Pancreas (tissue), 10 donors: ENCODE results near the gene SNX18. TPM values are rescaled to one million over a fixed set of nuclear protein-coding genes. Genes with fewer than 3 reads are reported as not detected.

Experiments used
- ATAC-seq, 4 donors: fragments of 200-7000 bp; cut with Tn5 transposase; one replicate each; pipeline versions ENCODE4 v1.8.0 to v1.9.1; 2020; ENCODE audit warnings: mild to moderate bottlenecking in 4 of 4, moderate library complexity in 4 of 4
- DNase-seq, 6 donors: peaks; one replicate each; pipeline ENCODE4 v3.0.0-alpha.2; 2020
- FAIRE-seq: peaks from 2 replicates; lab custom pipeline; 2012; peaks lifted over from hg19 to GRCh38; lab: Jason Lieb, UNC
- H3K27ac ChIP-seq, 4 donors: fragments of 200-600 bp; sonication (generic); 1 replicate in 3 of 4; 2 replicates in 1 of 4; pipeline versions ENCODE4 v1.5.0 to v1.8.0; 2020
- H3K27me3 ChIP-seq, 4 donors: fragments of 200-600 bp; one replicate each; pipeline ENCODE4 v1.8.0; 2021
- H3K36me3 ChIP-seq, 3 donors: fragments of 200-600 bp; sonication (generic) in 1 of 3; one replicate each; pipeline versions ENCODE4 v1.5.0 to v1.8.0; 2020 to 2021
- H3K4me1 ChIP-seq, 3 donors: fragments of 200-600 bp; one replicate each; pipeline ENCODE4 v1.8.0; 2021
- H3K4me3 ChIP-seq, 4 donors: fragments of 200-600 bp; sonication (generic) in 2 of 4; one replicate each; pipeline versions ENCODE4 v1.5.0 to v1.8.0; 2020 to 2021
- H3K9me3 ChIP-seq, 4 donors: fragments of 200-600 bp; one replicate each; pipeline ENCODE4 v1.8.0; 2021
- WGBS, 2 donors: extraction: QIAGEN DNeasy Blood & Tissue Kit; methylation state at CpG; one replicate each; pipeline ENCODE4 v1.1.7; 2013; 5-methylcytosine and 5-hydroxymethylcytosine counted together
- intact Hi-C, 3 donors: fragments of 100-400 bp; cut with DNase I; formaldehyde crosslinking; loops; one replicate each; pipeline versions ENCODE4 v1.11.1 to v1.14.2; 2022
- polyA plus RNA-seq, 2 donors: library from polyadenylated mRNA; stranded (reverse); fragments of 200-250 nt; gene quantifications; one replicate each; pipeline ENCODE4 v1.2.3, GENCODE V29; 2013
- total RNA-seq, 6 donors: library from RNA; stranded (reverse); fragmentation: NEBNext Ultra II Directional in 4 of 6; extraction: Animal tissue kit (Norgen Biotek cat#: 25700) in 4 of 6; gene quantifications; one replicate each; pipeline versions ENCODE4 v1.2.1 to v1.2.4, GENCODE V29; 2021 to 2023
- TF ChIP-seq, protein P1 (sequence below), 4 donors: fragments of 200-600 bp; sonication (generic) in 3 of 4; IDR thresholded peaks; one replicate each; pipeline versions ENCODE4 v1.5.0 to v1.8.0; 2021; ENCODE audit warnings: antibody characterized with exemption in 4 of 4
- donor health status: healthy with polysubstance abuse.
- donor health status: DM: no; HTN: no; CAD: no; lungs with moderate emphysema.
- donor health status: DM: no; HTN: no; CAD: no.
- donor health status: control.
- donor health status: control.
- donor health status: Bipolar disorder and iron deficiency.
- donor health status: DM: yes; HTN: yes; CAD: no.
- donor health status: DM: no; HTN: no; CAD: no.
- donor health status: DM: no; HTN: no; CAD: no.
- donor health status: DM: yes; HTN: yes; CAD: no.

Gene SNX18
- total and polyA plus RNA-seq, 8 donors: 2.9 to 20.0 (median 12.1) TPM

DNA sequence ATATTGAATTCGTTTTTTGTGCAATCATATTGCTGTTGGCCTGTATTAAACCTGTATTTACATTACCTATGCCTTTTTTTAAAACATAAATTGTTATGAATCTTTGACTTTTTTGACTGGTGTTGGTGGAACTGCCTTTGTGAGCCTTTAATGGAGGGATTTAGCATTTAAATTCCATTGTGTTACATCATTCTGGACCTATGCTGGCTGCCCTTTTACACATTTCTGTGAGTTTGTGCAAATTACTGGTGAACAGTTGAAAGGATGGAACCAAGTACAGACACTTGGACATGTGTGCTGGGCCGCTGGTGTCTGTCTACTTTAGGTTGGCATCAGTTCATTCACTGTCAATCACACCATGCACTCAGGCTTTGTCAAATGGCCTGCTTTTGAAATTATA, 3.4 kb downstream of the SNX18 start:
- 22 to 24% methylated on average over 2 of the region's 2 CpGs for WGBS, 2 donors
- FAIRE-seq: no peak
- TF ChIP-seq, protein P1, sequence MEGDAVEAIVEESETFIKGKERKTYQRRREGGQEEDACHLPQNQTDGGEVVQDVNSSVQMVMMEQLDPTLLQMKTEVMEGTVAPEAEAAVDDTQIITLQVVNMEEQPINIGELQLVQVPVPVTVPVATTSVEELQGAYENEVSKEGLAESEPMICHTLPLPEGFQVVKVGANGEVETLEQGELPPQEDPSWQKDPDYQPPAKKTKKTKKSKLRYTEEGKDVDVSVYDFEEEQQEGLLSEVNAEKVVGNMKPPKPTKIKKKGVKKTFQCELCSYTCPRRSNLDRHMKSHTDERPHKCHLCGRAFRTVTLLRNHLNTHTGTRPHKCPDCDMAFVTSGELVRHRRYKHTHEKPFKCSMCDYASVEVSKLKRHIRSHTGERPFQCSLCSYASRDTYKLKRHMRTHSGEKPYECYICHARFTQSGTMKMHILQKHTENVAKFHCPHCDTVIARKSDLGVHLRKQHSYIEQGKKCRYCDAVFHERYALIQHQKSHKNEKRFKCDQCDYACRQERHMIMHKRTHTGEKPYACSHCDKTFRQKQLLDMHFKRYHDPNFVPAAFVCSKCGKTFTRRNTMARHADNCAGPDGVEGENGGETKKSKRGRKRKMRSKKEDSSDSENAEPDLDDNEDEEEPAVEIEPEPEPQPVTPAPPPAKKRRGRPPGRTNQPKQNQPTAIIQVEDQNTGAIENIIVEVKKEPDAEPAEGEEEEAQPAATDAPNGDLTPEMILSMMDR (IDR thresholded peaks at IDR 0.05): no peak
- Histone ChIP-seq H3K27ac (peak overlapping the region in 1 of 4 donors; percentile 35), H3K36me3 (no peaks in the 10 kb centered on the region), H3K27me3 (no peaks in the 10 kb centered on the region), H3K4me3 (peak overlapping the region in 3 of 4 donors; percentile 16 to 99 (median 88)), H3K4me1 (peaks cover 28 to 51% (median 32%) of the 10 kb centered on the region in 3 donors), H3K9me3 (no peaks in the 10 kb centered on the region)
- ATAC-seq: no peak
- intact Hi-C loops: no loop called here
- no peak for DNase-seq

DNA sequence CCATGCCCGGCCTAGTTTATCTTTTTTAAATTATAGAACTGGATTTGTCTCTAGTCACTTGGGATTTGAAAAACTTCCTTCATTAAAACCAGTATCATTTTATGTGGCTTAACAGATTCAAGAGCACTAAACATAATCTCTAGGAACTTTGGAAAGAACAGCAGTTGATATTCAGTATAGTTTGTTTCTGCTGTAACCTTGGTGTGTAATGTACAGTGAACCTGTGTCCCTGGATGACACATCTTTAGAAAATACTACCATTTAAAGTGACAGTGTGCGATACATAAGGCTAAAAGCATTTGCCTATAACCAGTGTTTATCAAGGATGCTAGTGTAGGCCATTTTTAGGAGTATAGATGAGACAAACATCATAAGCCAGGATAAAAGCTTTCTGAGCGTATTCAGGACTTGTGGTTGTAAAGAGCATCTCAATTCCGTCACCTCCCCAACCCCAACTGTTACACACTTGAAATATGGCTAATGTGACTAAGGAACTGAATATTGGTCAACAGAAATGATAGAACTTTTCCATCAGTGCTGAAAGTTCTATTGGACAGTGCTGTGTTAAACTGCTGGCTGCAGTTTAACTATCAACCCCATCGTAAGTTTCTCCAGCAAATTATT, 4.4 kb downstream of the SNX18 start:
- FAIRE-seq (no peak), DNase-seq (no peak), ATAC-seq (no peak)
- no peak overlapping the region for H3K27ac ChIP-seq
- H3K4me1 ChIP-seq: peaks cover 31 to 52% (median 32%) of the 10 kb centered on the region in 3 donors
- H3K4me3 ChIP-seq: peak overlapping the region in 1 of 4 donors; percentile 88
- H3K9me3 ChIP-seq: no peaks in the 10 kb centered on the region
- H3K36me3 ChIP-seq: no peaks in the 10 kb centered on the region
- intact Hi-C loops: no loop called here
- 83 to 85% methylated on average over 5 of the region's 5 CpGs for WGBS, 2 donors
- no peaks in the 10 kb centered on the region for H3K27me3 ChIP-seq
- TF ChIP-seq, protein P1 (IDR thresholded peaks at IDR 0.05): no peak

- ATAC-seq (peak in 2 of 4 donors; percentile 7 to 22), FAIRE-seq (no peak), DNase-seq (no peak)
- TF ChIP-seq, protein P1 (IDR thresholded peaks at IDR 0.05): no peak
- Histone ChIP-seq H3K27me3 (no peaks in the 10 kb centered on the region), H3K9me3 (no peaks in the 10 kb centered on the region), H3K4me1 (peaks cover 32 to 52% (median 41%) of the 10 kb centered on the region in 3 donors), H3K27ac (peak overlapping the region in 3 of 4 donors; percentile 3 to 76 (median 69)), H3K36me3 (no peaks in the 10 kb centered on the region), H3K4me3 (peak overlapping the region in 2 of 4 donors; percentile 7 to 21)
- 22 to 35% methylated on average over 3 of the region's 3 CpGs for WGBS, 2 donors
- intact Hi-C loops: no loop called here
Observed at GRCh38 chr5:54523534-54523933, 6.0 kb downstream of the SNX18 start.

DNA sequence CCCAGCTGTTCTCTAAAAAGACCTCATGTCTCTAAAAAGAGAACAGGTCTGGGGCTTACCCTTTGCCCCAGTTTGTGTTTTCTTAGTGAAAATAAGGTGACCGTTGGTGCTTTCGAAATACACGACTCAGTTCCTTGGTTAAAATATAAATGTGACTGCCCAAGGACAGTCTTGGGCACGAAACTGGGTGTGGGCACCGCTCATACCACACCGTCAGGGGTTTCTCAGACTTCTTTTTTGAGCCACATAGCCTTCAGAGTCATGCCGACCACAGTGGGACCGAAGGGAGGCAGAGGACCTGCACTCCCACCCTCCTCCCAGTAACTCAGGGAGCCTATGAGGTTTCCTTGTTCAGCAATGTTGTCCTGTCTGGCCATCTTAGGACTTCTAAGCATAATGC, 6.5 kb downstream of the SNX18 start:
- TF ChIP-seq, protein P1 (IDR thresholded peaks at IDR 0.05): no peak
- DNase-seq (no peak), FAIRE-seq (no peak), ATAC-seq (peak; percentile 21 to 42 (median 24))
- no peaks in the 10 kb centered on the region for H3K9me3 ChIP-seq
- intact Hi-C loops: no loop called here
- H3K27ac ChIP-seq: peak overlapping the region; percentile 3 to 76 (median 62)
- H3K27me3 ChIP-seq: no peaks in the 10 kb centered on the region
- H3K4me1 ChIP-seq: peaks cover 32 to 48% (median 41%) of the 10 kb centered on the region in 3 donors
- WGBS, 2 donors: 16 to 25% methylated on average over 8 of the region's 8 CpGs
- no peaks in the 10 kb centered on the region for H3K36me3 ChIP-seq
- H3K4me3 ChIP-seq: peak overlapping the region in 2 of 4 donors; percentile 7 to 21

DNA sequence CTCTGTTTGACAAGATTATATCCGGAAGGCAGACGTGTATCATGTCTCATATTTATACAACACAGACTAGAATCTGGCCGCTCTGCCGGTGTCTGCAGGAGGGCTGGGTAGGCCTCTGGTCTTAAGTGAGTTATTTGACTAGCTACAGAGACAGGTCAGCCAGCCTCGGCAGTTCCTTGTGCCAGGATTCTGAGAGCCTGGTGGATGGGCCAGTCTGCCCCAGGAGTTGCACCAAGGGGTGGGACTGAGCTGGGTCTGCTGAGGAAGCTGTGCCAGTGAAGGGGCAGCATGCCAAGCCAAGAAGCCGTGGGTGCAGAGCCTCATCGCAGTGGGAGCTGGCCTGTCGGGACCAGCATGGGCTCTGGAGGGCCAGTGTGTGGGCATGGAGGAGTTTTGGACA, 7.1 kb downstream of the SNX18 start:
- FAIRE-seq: no peak
- ATAC-seq: peak; percentile 39 to 57 (median 49)
- peak; percentile 37 to 75 (median 50) for DNase-seq
- intact Hi-C loops: no loop called here
- no peaks in the 10 kb centered on the region for H3K9me3 ChIP-seq
- no peaks in the 10 kb centered on the region for H3K27me3 ChIP-seq
- peak overlapping the region in 1 of 4 donors; percentile 2 for H3K4me3 ChIP-seq
- peaks cover 32 to 48% (median 45%) of the 10 kb centered on the region in 3 donors for H3K4me1 ChIP-seq
- TF ChIP-seq, protein P1 (IDR thresholded peaks at IDR 0.05): no peak
- H3K36me3 ChIP-seq: no peaks in the 10 kb centered on the region
- peak overlapping the region in 3 of 4 donors; percentile 51 to 76 (median 69) for H3K27ac ChIP-seq
- WGBS, 2 donors: 16 to 21% methylated on average over 8 of the region's 8 CpGs
